ENCODE measurements around the gene TMPRSS4. TPM values are rescaled to one million over a fixed set of nuclear protein-coding genes. Genes with fewer than 3 reads are reported as not detected.

The TMPRSS4 gene
- total and polyA plus RNA-seq, 2 of the 4 experiments (the other 2 are of a cell fraction), result not detected

- WGBS, 2 experiments (ENCODE audit: extremely low coverage in 2 of 2, insufficient read length in 1 of 2), result no CpG with 5 or more reads among the region's 1 CpG
- Histone ChIP-seq H4K8ac (ENCODE audit: low read depth in 2 of 2, low read length in 2 of 2) (no peak overlapping the region), H4K5ac (ENCODE audit: low read depth, low read length) (no peak overlapping the region), H2AFZ (replicated peaks; ENCODE audit: low read length, poor library complexity) (no peak overlapping the region), H3K18ac (ENCODE audit: low read depth, low read length) (no peak overlapping the region), H3K9me1 (ENCODE audit: insufficient read depth, low read length) (no peaks in the 10 kb centered on the region), H2BK20ac (ENCODE audit: low read depth, low read length) (no peak overlapping the region), H2BK15ac (ENCODE audit: low read depth, low read length) (no peak overlapping the region), H3K56ac (ENCODE audit: extremely low read depth, insufficient read depth, low read length) (no peak overlapping the region), H2AK9ac (replicated peaks; ENCODE audit: low read depth, low read length, poor library complexity) (no peak overlapping the region), H3K79me1 (ENCODE audit: low read depth in 1 of 2, low read length in 2 of 2) (no peaks in the 10 kb centered on the region), H4K20me1 (ENCODE audit: insufficient read depth, low read length) (no peaks in the 10 kb centered on the region), H3K9ac (ENCODE audit: low read depth, low read length) (no peak overlapping the region), H3K4me1 (ENCODE audit: control insufficient read depth, insufficient read depth, low read length) (no peaks in the 10 kb centered on the region), H3K27me3 (ENCODE audit: control insufficient read depth, insufficient read depth, low read length) (peaks cover 2% of the 10 kb centered on the region), H3K4ac (ENCODE audit: low read depth, low read length) (no peak overlapping the region), H3K9me3 (ENCODE audit: control insufficient read depth, insufficient read depth, low read length) (no peaks in the 10 kb centered on the region), H3K14ac (replicated peaks; ENCODE audit: low read depth, low read length) (no peak overlapping the region), H3K27ac (ENCODE audit: insufficient read depth, low read length) (no peak overlapping the region), H3K4me2 (ENCODE audit: low read depth, low read length) (no peak overlapping the region), H2AK5ac (ENCODE audit: low read depth, low read length) (no peak overlapping the region), H3K4me3 (ENCODE audit: insufficient read depth, low read depth, low read length) (no peak overlapping the region), H2BK120ac (ENCODE audit: low read depth, low read length) (no peak overlapping the region), H3K36me3 (ENCODE audit: control insufficient read depth, insufficient read depth, low read length) (no peaks in the 10 kb centered on the region), H4K91ac (ENCODE audit: insufficient read depth, low read depth, low read length) (no peak overlapping the region), H3K23ac (ENCODE audit: low read depth, low read length) (no peak overlapping the region), H2BK5ac (ENCODE audit: low read depth, low read length, poor library complexity, severe bottlenecking) (no peak overlapping the region)
- intact Hi-C loops (cut with micrococcal nuclease) (no loop called here), in situ Hi-C loops (cut with MboI; ENCODE audit: low sequenced_read_pairs) (no loop called here), dilution Hi-C loops (cut with HindIII; ENCODE audit: low sequenced_read_pairs, unreplicated experiment) (no loop called here)
- no peak for ATAC-seq (ENCODE audit: low read depth)
- no peak for TF ChIP-seq MXI1 (IDR thresholded peaks at IDR 0.05; ENCODE audit: borderline replicate concordance, low read depth, low read length)
- no peak for TF ChIP-seq RAD21 (IDR thresholded peaks at IDR 0.05; ENCODE audit: low read length)
- no peak for TF ChIP-seq RFX5 (IDR thresholded peaks at IDR 0.05; ENCODE audit: low read depth, low read length)
- no peak for TF ChIP-seq POLR2A (IDR thresholded peaks at IDR 0.05; ENCODE audit: low read depth, low read length)
- no peak for TF ChIP-seq BHLHE40 (IDR thresholded peaks at IDR 0.05; ENCODE audit: low read depth, low read length)
- no peak for TF ChIP-seq SMC3 (IDR thresholded peaks at IDR 0.05; ENCODE audit: low read depth, low read length)
- TF ChIP-seq, protein P1, sequence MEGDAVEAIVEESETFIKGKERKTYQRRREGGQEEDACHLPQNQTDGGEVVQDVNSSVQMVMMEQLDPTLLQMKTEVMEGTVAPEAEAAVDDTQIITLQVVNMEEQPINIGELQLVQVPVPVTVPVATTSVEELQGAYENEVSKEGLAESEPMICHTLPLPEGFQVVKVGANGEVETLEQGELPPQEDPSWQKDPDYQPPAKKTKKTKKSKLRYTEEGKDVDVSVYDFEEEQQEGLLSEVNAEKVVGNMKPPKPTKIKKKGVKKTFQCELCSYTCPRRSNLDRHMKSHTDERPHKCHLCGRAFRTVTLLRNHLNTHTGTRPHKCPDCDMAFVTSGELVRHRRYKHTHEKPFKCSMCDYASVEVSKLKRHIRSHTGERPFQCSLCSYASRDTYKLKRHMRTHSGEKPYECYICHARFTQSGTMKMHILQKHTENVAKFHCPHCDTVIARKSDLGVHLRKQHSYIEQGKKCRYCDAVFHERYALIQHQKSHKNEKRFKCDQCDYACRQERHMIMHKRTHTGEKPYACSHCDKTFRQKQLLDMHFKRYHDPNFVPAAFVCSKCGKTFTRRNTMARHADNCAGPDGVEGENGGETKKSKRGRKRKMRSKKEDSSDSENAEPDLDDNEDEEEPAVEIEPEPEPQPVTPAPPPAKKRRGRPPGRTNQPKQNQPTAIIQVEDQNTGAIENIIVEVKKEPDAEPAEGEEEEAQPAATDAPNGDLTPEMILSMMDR (conservative IDR thresholded peaks at IDR 0.05; ENCODE audit: low read depth, low read length), result no peak
- TF ChIP-seq FOS (IDR thresholded peaks at IDR 0.05; ENCODE audit: low read depth, low read length), result no peak
- no peak for TF ChIP-seq CHD1 (IDR thresholded peaks at IDR 0.05; ENCODE audit: low read depth, low read length)
- no peak for TF ChIP-seq CEBPB (IDR thresholded peaks at IDR 0.05; ENCODE audit: low read depth, low read length)
- no peak for TF ChIP-seq MAFK (IDR thresholded peaks at IDR 0.05; ENCODE audit: low read depth, low read length)
- TF ChIP-seq MAZ (IDR thresholded peaks at IDR 0.05; ENCODE audit: borderline replicate concordance, low read depth, low read length), result no peak
- TF ChIP-seq RCOR1 (IDR thresholded peaks at IDR 0.05; ENCODE audit: insufficient replicate concordance, low read length), result no peak
- TF ChIP-seq NFE2L2 (IDR thresholded peaks at IDR 0.05; ENCODE audit: low read depth, low read length), result no peak
- no peak for TF ChIP-seq USF2 (IDR thresholded peaks at IDR 0.05; ENCODE audit: low read depth, low read length)
- TF ChIP-seq, protein P2, sequence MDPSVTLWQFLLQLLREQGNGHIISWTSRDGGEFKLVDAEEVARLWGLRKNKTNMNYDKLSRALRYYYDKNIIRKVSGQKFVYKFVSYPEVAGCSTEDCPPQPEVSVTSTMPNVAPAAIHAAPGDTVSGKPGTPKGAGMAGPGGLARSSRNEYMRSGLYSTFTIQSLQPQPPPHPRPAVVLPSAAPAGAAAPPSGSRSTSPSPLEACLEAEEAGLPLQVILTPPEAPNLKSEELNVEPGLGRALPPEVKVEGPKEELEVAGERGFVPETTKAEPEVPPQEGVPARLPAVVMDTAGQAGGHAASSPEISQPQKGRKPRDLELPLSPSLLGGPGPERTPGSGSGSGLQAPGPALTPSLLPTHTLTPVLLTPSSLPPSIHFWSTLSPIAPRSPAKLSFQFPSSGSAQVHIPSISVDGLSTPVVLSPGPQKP (IDR thresholded peaks at IDR 0.05; ENCODE audit: borderline replicate concordance, low read depth, low read length), result no peak
- CTCF ChIA-PET, result no interaction called here
- POLR2A ChIA-PET (ENCODE audit: unreplicated experiment), result no interaction called here
- no peak for DNase-seq
- BruUV-seq (replicated peaks), result no TSS peak
Observed at GRCh38 chr11:118114266-118114665, 37.4 kb downstream of the TMPRSS4 start.

All from IMR-90 (cell line).